NT2/D1 (cell line): ENCODE measurements around the gene CHST6.

Source experiments
- SUZ12 ChIP-seq: IDR thresholded peaks from 2 replicates; pipeline ENCODE4 v1.6.1; 2011; ENCODE audit not compliant: insufficient read length, insufficient read depth; ENCODE audit errors: extremely low read depth
- YY1 ChIP-seq: IDR thresholded peaks from 2 replicates; pipeline ENCODE4 v1.6.1; 2011; ENCODE audit not compliant: insufficient read length, insufficient read depth
- ZNF274 ChIP-seq: IDR thresholded peaks from 2 replicates; pipeline ENCODE4 v1.6.1; 2011; ENCODE audit warnings: mild to moderate bottlenecking, low read depth, low read length

DNA sequence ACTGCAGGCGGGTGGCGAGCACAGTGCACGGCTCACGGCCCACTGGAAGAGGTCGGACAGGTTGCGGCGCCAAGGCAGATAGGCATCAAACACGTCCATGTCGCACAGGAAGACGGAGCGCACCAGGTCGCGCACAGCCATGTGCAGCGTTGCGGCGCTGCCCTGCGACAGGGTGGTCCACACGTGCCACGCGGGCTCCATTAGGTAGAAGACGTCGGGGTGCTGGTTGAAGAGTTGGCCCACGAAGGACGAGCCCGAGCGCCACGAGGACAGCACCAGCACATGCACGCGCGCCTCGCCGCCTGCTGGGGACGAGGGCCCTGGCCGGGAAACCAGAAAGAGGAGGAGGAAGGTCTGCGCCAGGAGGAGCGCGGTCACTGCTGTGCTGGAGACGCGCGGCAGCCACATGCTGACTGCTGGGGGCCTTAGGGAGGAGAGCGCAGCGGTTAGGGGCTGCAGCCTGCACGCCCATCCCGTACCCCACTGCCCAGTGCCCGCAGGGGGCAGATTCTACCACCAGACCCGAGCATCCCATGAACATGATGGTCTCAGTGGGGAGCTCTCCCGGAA, 15.7 kb downstream of the CHST6 start:
- no peak for TF ChIP-seq ZNF274
- no peak for TF ChIP-seq YY1
- no peak for TF ChIP-seq SUZ12
